ENCODE measurements around the gene CSNK2A2. TPM values are rescaled to one million over a fixed set of nuclear protein-coding genes. Genes with fewer than 3 reads are reported as not detected.

CSNK2A2 gene
- 45.2 and 56.4 TPM in 2 replicates for total RNA-seq (2014; rRNA removed; shearing (Covaris generic); ENCODE audit: low replicate concordance)

DNA sequence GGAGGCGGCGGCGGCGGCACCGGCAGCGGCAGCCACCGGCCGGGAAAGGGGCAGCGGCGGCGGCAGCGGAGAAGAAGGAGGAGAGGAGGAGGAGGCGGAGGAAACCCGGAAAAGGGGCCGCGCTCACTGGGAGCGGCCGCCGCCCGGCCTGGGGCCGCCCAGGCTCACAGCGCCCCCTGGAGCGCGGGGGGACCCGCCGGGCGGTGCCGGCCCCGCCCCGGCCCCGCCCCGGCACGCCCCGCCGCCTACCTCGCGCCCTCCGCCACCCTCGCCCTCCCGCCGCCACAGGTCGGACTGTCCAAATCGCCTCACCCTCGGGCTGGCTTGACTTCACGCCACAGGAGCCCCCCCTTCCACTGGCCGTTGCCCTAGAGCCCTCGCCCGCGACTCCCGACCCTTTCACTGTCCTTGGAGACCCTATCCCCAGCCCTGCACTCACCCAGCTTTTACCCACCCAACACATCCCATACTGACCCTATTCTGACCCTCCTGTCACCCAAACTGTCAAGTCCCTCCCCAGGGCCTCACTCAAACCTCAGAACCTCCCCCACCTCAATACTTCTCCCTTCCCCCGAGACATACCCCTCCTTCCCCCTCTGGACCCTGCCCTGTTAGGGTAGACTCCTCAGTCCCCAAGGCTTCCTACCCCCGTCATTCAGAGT, at the start of gene CSNK2A2:
CSNK2A2 (minus strand) TSS at position 85 of the 662 bp plus-strand sequence. CDS start 370 bp downstream, outside the sequence.
- Histone ChIP-seq H3K36me3 (ENCODE audit: insufficient read depth, low read length) (peaks cover 26% of the 10 kb centered on the region; the same call in 1 of the 2 replicates), H3K9me3 (ENCODE audit: low read length) (no peaks in the 10 kb centered on the region), H3K27ac (ENCODE audit: low read length) (peak within 1 kb of the TSS; percentile 58; the same call in 1 of the 2 replicates), H4K20me1 (ENCODE audit: insufficient read depth, low read depth, low read length) (peaks cover 8% of the 10 kb centered on the region; the same call in 1 of the 2 replicates), H3K9ac (ENCODE audit: low read length) (peak within 1 kb of the TSS; percentile 96), H3K4me2 (ENCODE audit: low read depth, low read length, poor library complexity, severe bottlenecking) (peak within 1 kb of the TSS; percentile 99), H3K4me3 (ENCODE audit: low read length) (peak within 1 kb of the TSS; percentile 98), H3K79me2 (ENCODE audit: low read length) (peaks cover 43% of the 10 kb centered on the region), H3K4me1 (ENCODE audit: low read length) (peaks cover 29% of the 10 kb centered on the region), H3K9me2 (replicated peaks; ENCODE audit: insufficient read depth, low read length) (no peaks in the 10 kb centered on the region), H2AFZ (ENCODE audit: low read length) (peak within 1 kb of the TSS; percentile 64), H3K27me3 (ENCODE audit: low read length) (no peaks in the 10 kb centered on the region)
- peak; percentile 89 for DNase-seq

DNA sequence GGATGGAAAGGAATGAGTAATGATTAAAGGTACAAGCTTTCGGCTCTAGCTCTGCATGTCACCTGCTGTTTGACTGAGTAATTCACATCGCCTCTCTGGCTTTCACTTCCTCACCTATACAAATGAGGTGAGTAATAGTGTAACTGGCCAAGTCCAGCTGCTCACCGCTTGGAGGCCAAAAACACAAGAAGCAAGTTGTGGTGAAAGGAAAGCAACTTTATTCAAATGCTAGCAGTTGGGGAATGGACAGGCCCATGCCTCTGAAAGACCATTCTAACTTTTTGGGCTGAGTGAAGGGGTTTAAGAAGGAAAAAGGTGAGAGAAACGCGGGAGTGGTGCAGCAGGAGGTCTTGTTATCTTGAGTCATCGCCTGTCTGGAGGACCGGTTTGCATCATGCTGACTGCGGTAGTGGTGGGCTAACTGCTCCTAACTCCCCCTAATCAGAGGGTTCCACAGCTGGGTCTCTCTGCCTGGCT, 45.7 kb upstream of the CSNK2A2 start:
- Histone ChIP-seq H4K20me1 (ENCODE audit: insufficient read depth, low read depth, low read length) (no peaks in the 10 kb centered on the region), H3K4me2 (ENCODE audit: low read depth, low read length, poor library complexity, severe bottlenecking) (peak overlapping the region; percentile 88), H3K9me2 (replicated peaks; ENCODE audit: insufficient read depth, low read length) (no peaks in the 10 kb centered on the region), H3K79me2 (ENCODE audit: low read length) (no peaks in the 10 kb centered on the region), H3K9ac (ENCODE audit: low read length) (peak overlapping the region; percentile 66), H2AFZ (ENCODE audit: low read length) (peak overlapping the region; percentile 97), H3K4me1 (ENCODE audit: low read length) (peaks cover 27% of the 10 kb centered on the region), H3K36me3 (ENCODE audit: insufficient read depth, low read length) (no peaks in the 10 kb centered on the region), H3K27ac (ENCODE audit: low read length) (peak overlapping the region; percentile 78), H3K4me3 (ENCODE audit: low read length) (peak overlapping the region; percentile 62), H3K9me3 (ENCODE audit: low read length) (no peaks in the 10 kb centered on the region), H3K27me3 (ENCODE audit: low read length) (no peaks in the 10 kb centered on the region)
- DNase-seq = peak; percentile 90

DNA sequence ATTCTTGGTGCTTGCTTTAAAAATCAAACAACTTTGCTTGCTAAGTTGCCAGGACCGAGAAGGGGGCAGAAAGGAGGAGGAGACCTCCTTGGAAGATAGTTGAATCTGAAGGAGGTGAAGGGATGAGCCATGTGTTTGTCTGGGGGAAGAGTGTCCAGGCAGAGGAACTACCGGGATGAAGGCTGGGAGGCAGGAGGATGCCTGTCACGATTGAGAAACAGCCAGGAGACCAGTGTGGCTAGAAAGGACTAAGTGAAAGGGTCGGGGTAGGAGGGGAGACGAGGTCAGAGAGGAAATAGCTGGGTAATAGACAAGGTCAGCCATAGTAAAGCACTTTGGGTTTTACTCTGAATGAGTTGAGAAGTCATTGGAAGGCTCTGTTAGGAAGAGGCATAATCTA, 38.9 kb upstream of the CSNK2A2 start:
- Histone ChIP-seq H3K9me3 (ENCODE audit: low read length) (no peaks in the 10 kb centered on the region), H3K36me3 (ENCODE audit: insufficient read depth, low read length) (no peaks in the 10 kb centered on the region), H3K27me3 (ENCODE audit: low read length) (no peaks in the 10 kb centered on the region), H3K9ac (ENCODE audit: low read length) (peak overlapping the region; percentile 50), H3K79me2 (ENCODE audit: low read length) (no peaks in the 10 kb centered on the region), H3K9me2 (replicated peaks; ENCODE audit: insufficient read depth, low read length) (no peaks in the 10 kb centered on the region), H3K27ac (ENCODE audit: low read length) (no peak overlapping the region), H3K4me2 (ENCODE audit: low read depth, low read length, poor library complexity, severe bottlenecking) (peak overlapping the region; percentile 73), H3K4me3 (ENCODE audit: low read length) (peak overlapping the region; percentile 61; the same call in 1 of the 2 replicates), H4K20me1 (ENCODE audit: insufficient read depth, low read depth, low read length) (no peaks in the 10 kb centered on the region), H3K4me1 (ENCODE audit: low read length) (peaks cover 16% of the 10 kb centered on the region), H2AFZ (ENCODE audit: low read length) (peak overlapping the region; percentile 69)
- DNase-seq = no peak

DNA sequence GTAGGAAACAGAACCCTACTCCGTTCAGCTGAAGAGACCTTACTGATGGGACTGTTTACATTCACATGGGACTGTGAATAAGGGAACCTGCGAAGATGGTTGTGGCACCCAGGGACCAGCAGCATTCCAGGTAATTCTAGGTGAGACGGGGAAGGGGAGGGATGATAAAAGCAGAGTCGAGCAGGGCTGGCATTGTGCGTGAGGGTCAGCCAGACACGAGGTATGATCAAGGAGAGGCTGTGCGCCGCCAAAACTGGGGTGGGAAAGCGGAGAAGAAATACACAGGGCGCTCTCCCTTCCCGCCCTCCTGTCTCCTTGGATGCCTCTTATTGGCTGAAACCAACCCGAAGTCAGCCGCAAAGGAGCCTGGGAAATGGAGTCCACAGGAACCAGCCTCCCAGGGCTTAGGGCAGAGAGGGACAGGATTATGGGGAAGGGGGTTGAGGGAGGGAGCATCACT, 38.4 kb upstream of the CSNK2A2 start:
- no peaks in the 10 kb centered on the region for H3K79me2 ChIP-seq (ENCODE audit: low read length)
- H3K27me3 ChIP-seq (ENCODE audit: low read length) = no peaks in the 10 kb centered on the region
- H3K4me3 ChIP-seq (ENCODE audit: low read length) = peak overlapping the region; percentile 61
- H3K9me3 ChIP-seq (ENCODE audit: low read length) = no peaks in the 10 kb centered on the region
- peak overlapping the region; percentile 50 for H3K9ac ChIP-seq (ENCODE audit: low read length)
- peak overlapping the region; percentile 73 for H3K4me2 ChIP-seq (ENCODE audit: low read depth, low read length, poor library complexity, severe bottlenecking)
- H3K4me1 ChIP-seq (ENCODE audit: low read length) = peaks cover 16% of the 10 kb centered on the region
- no peaks in the 10 kb centered on the region for H4K20me1 ChIP-seq (ENCODE audit: insufficient read depth, low read depth, low read length)
- DNase-seq = peak; percentile 86
- H3K27ac ChIP-seq (ENCODE audit: low read length) = no peak overlapping the region
- H2AFZ ChIP-seq (ENCODE audit: low read length) = peak overlapping the region; percentile 69; the same call in 1 of the 2 replicates
- H3K36me3 ChIP-seq (ENCODE audit: insufficient read depth, low read length) = no peaks in the 10 kb centered on the region
- H3K9me2 ChIP-seq (replicated peaks; ENCODE audit: insufficient read depth, low read length) = no peaks in the 10 kb centered on the region

DNA sequence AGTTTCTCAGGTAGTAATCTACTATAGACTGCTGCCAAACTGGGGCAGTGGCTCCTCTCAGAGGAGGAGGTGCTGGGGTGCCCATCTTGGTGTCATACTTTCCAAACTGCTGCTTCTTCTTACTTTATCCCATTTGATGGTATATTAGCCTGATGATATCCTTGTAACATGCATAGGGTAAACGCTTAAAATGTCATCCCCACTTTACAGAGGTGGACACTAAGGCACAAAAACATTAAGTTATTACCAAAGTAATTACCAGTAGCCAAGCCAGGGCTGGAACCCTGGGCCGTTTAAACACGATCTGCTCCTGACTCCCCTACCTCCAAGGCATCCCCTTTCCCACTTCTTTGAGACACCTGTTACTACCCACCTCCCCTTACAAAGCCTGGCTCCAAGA, 37.8 kb upstream of the CSNK2A2 start:
- Histone ChIP-seq H3K4me2 (ENCODE audit: low read depth, low read length, poor library complexity, severe bottlenecking) (peak overlapping the region; percentile 73), H3K36me3 (ENCODE audit: insufficient read depth, low read length) (no peaks in the 10 kb centered on the region), H3K27me3 (ENCODE audit: low read length) (no peaks in the 10 kb centered on the region), H3K9me3 (ENCODE audit: low read length) (no peaks in the 10 kb centered on the region), H4K20me1 (ENCODE audit: insufficient read depth, low read depth, low read length) (no peaks in the 10 kb centered on the region), H3K9ac (ENCODE audit: low read length) (peak overlapping the region; percentile 50; the same call in 1 of the 2 replicates), H3K27ac (ENCODE audit: low read length) (no peak overlapping the region), H3K4me3 (ENCODE audit: low read length) (peak overlapping the region; percentile 61), H3K79me2 (ENCODE audit: low read length) (no peaks in the 10 kb centered on the region), H3K9me2 (replicated peaks; ENCODE audit: insufficient read depth, low read length) (no peaks in the 10 kb centered on the region), H3K4me1 (ENCODE audit: low read length) (peaks cover 16% of the 10 kb centered on the region), H2AFZ (ENCODE audit: low read length) (peak overlapping the region; percentile 69; the same call in 1 of the 2 replicates)
- no peak for DNase-seq

DNA sequence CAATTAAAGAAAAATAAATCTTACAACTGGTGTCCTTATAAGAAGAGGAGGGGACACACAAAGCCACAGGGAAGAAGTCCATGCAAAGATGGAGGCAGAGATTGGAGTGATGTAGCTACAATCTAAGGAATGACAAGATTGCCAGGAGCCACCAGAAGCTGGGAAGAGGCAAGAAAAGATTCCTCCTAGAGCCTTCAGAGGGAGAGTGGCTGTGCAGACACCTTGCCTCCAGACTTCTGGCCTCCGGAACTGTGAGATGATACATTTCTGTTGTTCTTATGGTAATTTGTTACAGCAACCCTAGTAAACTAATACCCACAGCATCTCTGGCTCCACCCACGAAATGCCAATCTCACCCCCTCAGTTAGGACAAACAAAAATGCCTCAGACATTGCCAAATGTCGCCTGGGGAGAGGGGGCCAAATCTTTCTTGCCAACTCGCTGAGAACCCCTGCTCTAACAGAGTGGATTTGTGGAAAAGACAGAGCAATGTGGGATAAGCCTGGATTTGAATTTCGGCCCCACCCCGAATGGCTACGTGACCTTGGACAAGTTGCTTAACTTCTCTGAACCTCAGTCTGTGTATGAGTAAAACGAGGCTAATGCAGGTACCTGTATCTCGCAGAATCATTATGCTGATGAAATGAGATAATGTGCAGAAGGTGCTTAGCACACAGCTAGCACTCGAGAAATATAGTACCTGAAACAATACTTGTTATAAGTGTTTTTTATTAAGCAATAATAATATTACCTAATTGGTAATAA, 37.1 kb upstream of the CSNK2A2 start:
- no peaks in the 10 kb centered on the region for H3K36me3 ChIP-seq (ENCODE audit: insufficient read depth, low read length)
- no peak overlapping the region for H3K4me3 ChIP-seq (ENCODE audit: low read length)
- no peaks in the 10 kb centered on the region for H3K79me2 ChIP-seq (ENCODE audit: low read length)
- no peaks in the 10 kb centered on the region for H3K9me3 ChIP-seq (ENCODE audit: low read length)
- H3K4me2 ChIP-seq (ENCODE audit: low read depth, low read length, poor library complexity, severe bottlenecking) = no peak overlapping the region
- no peaks in the 10 kb centered on the region for H3K9me2 ChIP-seq (replicated peaks; ENCODE audit: insufficient read depth, low read length)
- no peak for DNase-seq
- no peak overlapping the region for H3K27ac ChIP-seq (ENCODE audit: low read length)
- no peak overlapping the region for H2AFZ ChIP-seq (ENCODE audit: low read length)
- H3K9ac ChIP-seq (ENCODE audit: low read length) = no peak overlapping the region
- H4K20me1 ChIP-seq (ENCODE audit: insufficient read depth, low read depth, low read length) = no peaks in the 10 kb centered on the region
- H3K27me3 ChIP-seq (ENCODE audit: low read length) = no peaks in the 10 kb centered on the region
- peaks cover 18% of the 10 kb centered on the region for H3K4me1 ChIP-seq (ENCODE audit: low read length)

DNA sequence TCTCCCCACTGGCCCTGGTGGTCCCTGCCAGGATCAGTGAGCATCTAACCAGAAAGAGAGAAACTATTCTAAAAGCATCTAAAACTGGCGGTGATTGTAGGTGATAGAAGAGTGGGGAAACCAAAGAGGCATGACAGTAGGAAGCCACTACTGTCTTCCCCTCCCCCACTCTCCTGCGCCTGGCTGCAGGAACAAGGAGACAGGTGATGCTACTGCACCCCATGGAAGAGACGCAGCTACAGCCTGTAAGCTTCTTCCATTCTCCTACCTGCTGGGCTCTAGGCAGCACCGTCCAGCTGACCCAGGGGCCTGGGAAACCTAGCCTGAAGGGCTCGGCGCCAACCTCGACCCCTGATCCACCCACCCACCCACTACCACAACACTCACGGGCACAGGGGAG, 32.4 kb upstream of the CSNK2A2 start:
- no peaks in the 10 kb centered on the region for H3K79me2 ChIP-seq (ENCODE audit: low read length)
- no peak overlapping the region for H3K27ac ChIP-seq (ENCODE audit: low read length)
- H3K36me3 ChIP-seq (ENCODE audit: insufficient read depth, low read length) = no peaks in the 10 kb centered on the region
- no peaks in the 10 kb centered on the region for H3K9me3 ChIP-seq (ENCODE audit: low read length)
- no peak overlapping the region for H3K4me3 ChIP-seq (ENCODE audit: low read length)
- H4K20me1 ChIP-seq (ENCODE audit: insufficient read depth, low read depth, low read length) = no peaks in the 10 kb centered on the region
- DNase-seq = no peak
- H3K9me2 ChIP-seq (replicated peaks; ENCODE audit: insufficient read depth, low read length) = no peaks in the 10 kb centered on the region
- no peak overlapping the region for H3K9ac ChIP-seq (ENCODE audit: low read length)
- H3K4me1 ChIP-seq (ENCODE audit: low read length) = peaks cover 18% of the 10 kb centered on the region
- no peak overlapping the region for H2AFZ ChIP-seq (ENCODE audit: low read length)
- no peaks in the 10 kb centered on the region for H3K27me3 ChIP-seq (ENCODE audit: low read length)
- no peak overlapping the region for H3K4me2 ChIP-seq (ENCODE audit: low read depth, low read length, poor library complexity, severe bottlenecking)

DNA sequence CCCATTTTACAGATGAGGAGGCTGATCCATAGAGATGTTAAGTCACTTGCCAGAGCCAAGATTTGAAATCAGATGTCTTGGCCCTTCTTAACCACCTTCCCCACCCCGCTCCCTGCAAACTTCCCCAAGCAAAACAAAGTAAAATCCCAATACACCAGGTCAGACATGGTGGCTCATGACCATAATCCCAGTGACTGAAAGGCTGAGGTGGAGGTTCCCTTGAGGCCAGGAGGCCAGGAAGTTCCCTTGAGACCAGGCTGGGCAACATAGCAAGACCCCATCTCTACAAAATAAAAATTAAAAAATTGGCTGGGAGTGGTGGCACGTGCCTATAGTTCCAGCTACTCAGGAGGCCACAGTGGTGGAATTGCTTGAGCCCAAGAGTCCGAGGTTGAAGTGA, 28.9 kb upstream of the CSNK2A2 start:
- H3K9me2 ChIP-seq (replicated peaks; ENCODE audit: insufficient read depth, low read length) = no peaks in the 10 kb centered on the region
- H3K4me1 ChIP-seq (ENCODE audit: low read length) = peaks cover 18% of the 10 kb centered on the region

More for the DNA sequence above, 28.9 kb upstream of the CSNK2A2 start:
- no peak overlapping the region for H3K4me3 ChIP-seq (ENCODE audit: low read length)
- no peak overlapping the region for H3K27ac ChIP-seq (ENCODE audit: low read length)
- no peaks in the 10 kb centered on the region for H3K79me2 ChIP-seq (ENCODE audit: low read length)
- no peak for DNase-seq
- no peak overlapping the region for H3K4me2 ChIP-seq (ENCODE audit: low read depth, low read length, poor library complexity, severe bottlenecking)
- H4K20me1 ChIP-seq (ENCODE audit: insufficient read depth, low read depth, low read length) = no peaks in the 10 kb centered on the region
- H3K36me3 ChIP-seq (ENCODE audit: insufficient read depth, low read length) = no peaks in the 10 kb centered on the region
- H3K9ac ChIP-seq (ENCODE audit: low read length) = no peak overlapping the region
- H2AFZ ChIP-seq (ENCODE audit: low read length) = no peak overlapping the region
- H3K9me3 ChIP-seq (ENCODE audit: low read length) = no peaks in the 10 kb centered on the region
- no peaks in the 10 kb centered on the region for H3K27me3 ChIP-seq (ENCODE audit: low read length)
